GM12874 (cell line): ENCODE results near the gene TOE1.

Experiments used
- TF ChIP-seq, protein P1 (sequence below): IDR thresholded peaks from 2 replicates; pipeline ENCODE4 v1.5.1; 2011; ENCODE audit warnings: low read depth, mild to moderate bottlenecking, control low read depth, low read length, moderate library complexity; ENCODE audit not compliant: insufficient read depth

TOE1 gene

DNA sequence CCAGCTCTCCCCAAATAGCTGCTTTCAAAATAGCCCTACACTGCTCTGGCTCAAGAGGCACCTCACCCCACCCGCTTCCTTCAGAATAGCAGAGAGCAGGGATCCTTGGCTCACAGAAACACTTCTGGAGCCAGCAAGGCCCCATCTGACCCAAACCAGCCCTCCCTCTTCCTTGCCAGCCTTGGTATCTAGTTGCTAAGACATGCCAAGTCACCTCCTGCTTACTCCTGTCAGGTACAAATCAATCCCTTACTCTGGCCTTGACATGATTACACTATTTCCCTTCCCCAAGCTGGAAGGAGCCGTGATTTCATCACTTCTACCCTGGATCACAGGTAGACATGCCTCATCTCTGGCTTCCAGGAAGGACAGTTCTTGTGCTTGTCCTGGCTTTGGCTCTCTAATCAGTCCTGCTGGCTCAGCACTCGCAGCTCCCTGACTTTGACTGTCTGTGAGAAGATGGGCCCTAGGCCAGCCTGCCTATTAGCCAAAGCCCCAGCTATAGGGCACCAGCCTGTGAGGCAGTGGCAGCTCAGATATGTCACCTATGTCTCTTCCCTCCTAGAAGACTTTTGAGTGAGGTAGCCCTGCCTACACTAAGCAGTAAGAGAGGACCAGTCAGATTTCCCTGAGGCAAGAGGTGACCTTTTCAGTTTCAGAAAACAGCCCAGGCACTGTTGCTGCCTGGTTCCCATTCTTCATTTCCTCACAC lies 9.2 kb downstream of the TOE1 start:
- TF ChIP-seq, protein P1, sequence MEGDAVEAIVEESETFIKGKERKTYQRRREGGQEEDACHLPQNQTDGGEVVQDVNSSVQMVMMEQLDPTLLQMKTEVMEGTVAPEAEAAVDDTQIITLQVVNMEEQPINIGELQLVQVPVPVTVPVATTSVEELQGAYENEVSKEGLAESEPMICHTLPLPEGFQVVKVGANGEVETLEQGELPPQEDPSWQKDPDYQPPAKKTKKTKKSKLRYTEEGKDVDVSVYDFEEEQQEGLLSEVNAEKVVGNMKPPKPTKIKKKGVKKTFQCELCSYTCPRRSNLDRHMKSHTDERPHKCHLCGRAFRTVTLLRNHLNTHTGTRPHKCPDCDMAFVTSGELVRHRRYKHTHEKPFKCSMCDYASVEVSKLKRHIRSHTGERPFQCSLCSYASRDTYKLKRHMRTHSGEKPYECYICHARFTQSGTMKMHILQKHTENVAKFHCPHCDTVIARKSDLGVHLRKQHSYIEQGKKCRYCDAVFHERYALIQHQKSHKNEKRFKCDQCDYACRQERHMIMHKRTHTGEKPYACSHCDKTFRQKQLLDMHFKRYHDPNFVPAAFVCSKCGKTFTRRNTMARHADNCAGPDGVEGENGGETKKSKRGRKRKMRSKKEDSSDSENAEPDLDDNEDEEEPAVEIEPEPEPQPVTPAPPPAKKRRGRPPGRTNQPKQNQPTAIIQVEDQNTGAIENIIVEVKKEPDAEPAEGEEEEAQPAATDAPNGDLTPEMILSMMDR, result no peak

DNA sequence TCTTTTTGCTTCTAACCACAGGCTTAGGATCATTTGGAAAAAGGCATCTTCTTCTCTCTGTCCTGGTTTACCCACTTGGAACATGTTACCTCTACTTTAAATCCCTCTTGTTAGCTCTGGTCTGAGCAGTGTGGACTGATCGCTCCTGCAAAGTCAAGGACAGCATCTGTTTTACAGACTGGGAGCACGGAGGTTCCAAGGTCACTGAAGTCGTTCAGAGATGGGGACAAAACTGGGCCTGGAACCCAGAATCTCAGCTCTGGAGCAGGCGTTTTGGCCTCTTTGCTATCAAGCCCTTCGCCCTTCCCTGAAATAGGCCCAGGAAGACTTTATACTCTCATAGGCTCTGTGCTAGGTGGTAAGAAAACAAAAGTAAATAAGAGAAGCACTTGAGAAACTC lies 11.5 kb downstream of the TOE1 start:
- TF ChIP-seq, protein P1, result no peak

DNA sequence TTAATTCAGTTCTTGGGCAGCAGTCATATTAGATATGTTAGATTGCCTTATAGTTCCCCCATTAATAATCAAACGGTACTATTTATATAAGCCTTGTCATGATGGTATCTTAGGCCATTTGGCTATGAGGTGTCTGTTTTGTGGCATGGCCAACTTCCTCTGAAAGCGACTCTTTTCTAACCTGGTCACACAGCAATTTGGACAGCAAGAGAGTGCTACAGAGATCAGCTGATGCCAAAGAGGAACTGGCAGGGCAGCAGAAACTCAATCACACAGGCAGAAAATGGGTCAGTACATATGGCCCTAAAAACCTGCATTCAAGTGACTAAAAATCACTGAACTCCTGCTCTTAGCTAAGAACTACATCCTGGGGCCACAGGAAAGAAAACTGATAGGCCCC lies 13.7 kb downstream of the TOE1 start:
- TF ChIP-seq, protein P1, result no peak

DNA sequence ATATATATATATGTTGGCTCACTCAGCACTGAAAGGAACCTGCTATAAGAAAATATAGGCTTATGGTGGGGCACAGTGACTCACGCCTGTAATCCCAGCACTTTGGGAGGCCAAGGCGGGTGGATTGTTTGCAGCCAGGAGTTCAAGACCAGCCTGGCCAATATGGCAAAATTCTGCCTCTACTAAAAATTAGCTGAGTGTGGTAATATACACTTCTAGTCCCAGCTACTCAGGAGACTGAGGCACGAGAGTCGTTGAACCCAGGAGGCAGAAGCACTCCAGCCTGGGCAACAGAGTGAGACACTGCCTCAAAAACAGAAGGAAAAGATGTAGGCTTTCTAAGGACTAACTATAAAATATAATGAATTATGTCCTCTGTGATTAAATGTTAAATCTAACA lies 14.9 kb downstream of the TOE1 start:
- TF ChIP-seq, protein P1, result no peak

DNA sequence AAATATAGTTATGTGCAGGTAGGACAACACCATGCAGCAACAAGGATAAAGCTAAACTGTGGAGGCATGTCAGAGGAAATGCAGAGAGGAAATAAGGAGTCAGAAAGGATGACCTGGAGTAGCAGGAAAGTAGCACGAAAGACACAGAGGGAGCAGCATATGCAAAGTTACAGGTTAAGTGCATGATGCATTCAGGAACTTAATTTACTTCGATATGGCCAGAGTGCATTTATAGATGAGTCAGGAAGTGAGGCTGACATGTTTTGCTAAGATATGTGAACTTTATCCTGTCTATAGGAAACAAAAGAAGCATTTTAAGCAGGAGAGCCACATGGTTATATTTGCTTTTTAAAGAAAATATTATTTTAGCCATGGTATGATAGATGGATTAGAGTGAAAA lies 15.7 kb downstream of the TOE1 start:
- TF ChIP-seq, protein P1, result no peak

DNA sequence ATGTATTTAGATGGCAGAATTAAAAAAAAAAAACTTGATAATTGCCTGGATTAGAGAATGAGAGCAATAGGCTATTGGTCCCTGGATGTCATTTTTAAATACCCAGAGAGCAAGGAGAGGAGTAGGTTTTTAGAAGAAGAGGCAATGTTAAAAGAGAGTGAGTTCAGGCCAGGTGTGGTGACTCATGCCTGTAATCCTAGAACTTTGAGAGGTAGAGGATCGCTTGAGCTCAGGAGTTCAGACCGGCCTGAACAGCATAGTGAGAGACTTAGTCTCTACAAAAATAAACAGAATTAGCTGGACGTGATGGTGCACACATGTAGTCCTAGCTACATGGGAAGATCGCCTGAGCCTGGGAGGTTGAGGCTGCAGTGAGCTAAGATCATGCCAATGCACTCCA lies 16.2 kb downstream of the TOE1 start:
- TF ChIP-seq, protein P1, result no peak

DNA sequence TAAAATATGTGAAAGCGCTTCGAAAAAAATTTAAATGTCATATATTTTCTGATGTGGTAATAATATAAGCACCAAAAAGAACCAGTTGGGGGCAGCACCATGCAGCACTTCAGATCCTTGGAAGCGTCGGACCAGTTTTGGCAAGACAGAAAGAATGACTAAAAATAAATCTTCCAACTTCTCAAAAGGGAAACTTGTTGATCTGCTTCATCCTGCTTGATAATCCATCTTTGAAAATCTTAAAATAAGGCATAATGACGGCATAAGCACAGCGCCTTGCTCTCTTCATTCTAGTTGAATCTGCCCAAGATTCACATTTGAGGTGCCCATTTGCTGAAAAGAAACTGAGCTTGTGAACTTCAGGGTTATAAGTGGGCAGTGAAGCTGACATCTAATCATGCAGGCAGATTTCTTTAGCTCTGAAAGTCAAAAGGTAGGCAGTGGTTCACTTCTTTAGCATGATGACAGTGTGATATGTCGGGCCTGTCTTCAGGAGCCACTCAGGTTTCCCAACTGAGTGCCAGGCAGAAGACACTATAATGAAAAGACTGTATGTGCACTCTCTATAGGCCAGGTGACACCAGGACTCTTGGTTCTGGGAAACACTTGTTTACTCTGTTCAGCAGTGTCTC lies 20.0 kb downstream of the TOE1 start:
- TF ChIP-seq, protein P1, result peak; percentile 36; the same call in 1 of the 2 replicates
